IMR-90 (cell line): Measurements from ENCODE around the gene SLC9A9. TPM values are rescaled to one million over a fixed set of nuclear protein-coding genes. Genes with fewer than 3 reads are reported as not detected.

ENCODE experiments used
- ATAC-seq: fragments of 200-7000 bp; cut with Tn5 transposase; 2 replicates; pipeline ENCODE4 v1.9.1; 2020; ENCODE audit warnings: low read depth, mild to moderate bottlenecking, moderate library complexity
- BruUV-seq: library from RNA; stranded (reverse); fragments of 400-500 nt; replicated peaks from 2 replicates; lab custom pipeline; 2021; lab: Mats Ljungman, UMichigan
- CTCF ChIA-PET: fragments of 300-600 bp; formaldehyde crosslinking; extraction: SDS; loops from one replicate; lab custom pipeline; 2021; ENCODE audit warnings: antibody characterized with exemption; lab: Yijun Ruan, JAX
- POLR2A ChIA-PET: fragments of 300-600 bp; sonication (Branson Sonifier 250); formaldehyde crosslinking; loops from one replicate; lab custom pipeline; 2022; ENCODE audit warnings: antibody characterized with exemption; ENCODE audit not compliant: unreplicated experiment; lab: Charles Lee
- DNase-seq: peaks from one replicate; pipeline ENCODE4 v3.0.0; 2013
- H2AFZ ChIP-seq: replicated peaks from 2 replicates; pipeline ENCODE3; 2013; ENCODE audit warnings: low read length, mild to moderate bottlenecking; ENCODE audit not compliant: poor library complexity
- H2AK5ac ChIP-seq: 2 replicates; pipeline ENCODE4 v1.6.1; 2013; ENCODE audit warnings: low read depth, low read length, inconsistent platforms
- H2AK9ac ChIP-seq: replicated peaks from 2 replicates; pipeline ENCODE3; 2013; ENCODE audit warnings: mild to moderate bottlenecking, low read depth, low read length, moderate library complexity; ENCODE audit not compliant: poor library complexity
- H2BK120ac ChIP-seq: 2 replicates; pipeline ENCODE4 v1.6.1; 2013; ENCODE audit warnings: low read depth, low read length, inconsistent platforms
- H2BK15ac ChIP-seq: 3 replicates; pipeline ENCODE4 v1.6.1; 2013; ENCODE audit warnings: low read depth, low read length, inconsistent platforms
- H2BK20ac ChIP-seq: 2 replicates; pipeline ENCODE4 v1.6.1; 2013; ENCODE audit warnings: low read depth, mild to moderate bottlenecking, inconsistent platforms, low read length, moderate library complexity
- H2BK5ac ChIP-seq: 2 replicates; pipeline ENCODE4 v1.6.1; 2013; ENCODE audit warnings: mild to moderate bottlenecking, low read depth, low read length, inconsistent platforms; ENCODE audit not compliant: poor library complexity, severe bottlenecking
- H3K14ac ChIP-seq: replicated peaks from 2 replicates; pipeline ENCODE4 v1.6.1; 2013; ENCODE audit warnings: low read depth, low read length, inconsistent platforms
- H3K18ac ChIP-seq: 2 replicates; pipeline ENCODE4 v1.6.1; 2013; ENCODE audit warnings: low read depth, low read length, control low read depth
- H3K23ac ChIP-seq: 2 replicates; pipeline ENCODE4 v1.6.1; 2013; ENCODE audit warnings: low read depth, low read length, inconsistent platforms
- H3K27ac ChIP-seq: 2 replicates; pipeline ENCODE4 v1.5.1; 2013; ENCODE audit warnings: mild to moderate bottlenecking, control low read depth, low read length; ENCODE audit not compliant: insufficient read depth
- H3K27me3 ChIP-seq: 2 replicates; pipeline ENCODE4 v1.6.1; 2013; ENCODE audit warnings: low read length; ENCODE audit not compliant: control insufficient read depth, insufficient read depth
- H3K36me3 ChIP-seq: 2 replicates; pipeline ENCODE4 v1.6.1; 2013; ENCODE audit warnings: low read length, mixed read lengths; ENCODE audit not compliant: control insufficient read depth, insufficient read depth
- H3K4ac ChIP-seq: 2 replicates; pipeline ENCODE4 v1.6.1; 2013; ENCODE audit warnings: low read depth, low read length, inconsistent platforms
- H3K4me1 ChIP-seq: 2 replicates; pipeline ENCODE4 v1.6.1; 2013; ENCODE audit warnings: low read length, mixed read lengths; ENCODE audit not compliant: control insufficient read depth, insufficient read depth
- H3K4me2 ChIP-seq: 2 replicates; pipeline ENCODE4 v1.6.1; 2013; ENCODE audit warnings: low read depth, mild to moderate bottlenecking, control low read depth, low read length, moderate library complexity
- H3K4me3 ChIP-seq: 2 replicates; pipeline ENCODE4 v1.5.1; 2013; ENCODE audit warnings: low read depth, mild to moderate bottlenecking, control low read depth, low read length, moderate library complexity; ENCODE audit not compliant: insufficient read depth
- H3K56ac ChIP-seq: 2 replicates; pipeline ENCODE4 v1.6.1; 2013; ENCODE audit warnings: low read length, inconsistent platforms; ENCODE audit not compliant: insufficient read depth; ENCODE audit errors: extremely low read depth
- H3K79me1 ChIP-seq, 2 experiments: 2 replicates each; pipeline ENCODE4 v1.6.1; 2013; ENCODE audit warnings: low read length in 2 of 2, inconsistent platforms in 1 of 2, low read depth in 1 of 2
- H3K9ac ChIP-seq: 2 replicates; pipeline ENCODE4 v1.6.1; 2013; ENCODE audit warnings: low read depth, low read length, control low read depth
- H3K9me1 ChIP-seq: 2 replicates; pipeline ENCODE4 v1.6.1; 2013; ENCODE audit warnings: low read length, inconsistent platforms; ENCODE audit not compliant: insufficient read depth
- H3K9me3 ChIP-seq: 2 replicates; pipeline ENCODE4 v1.6.1; 2013; ENCODE audit warnings: low read length; ENCODE audit not compliant: control insufficient read depth, insufficient read depth
- H4K20me1 ChIP-seq: 2 replicates; pipeline ENCODE4 v1.6.1; 2013; ENCODE audit warnings: low read length, inconsistent platforms; ENCODE audit not compliant: insufficient read depth
- H4K5ac ChIP-seq: 2 replicates; pipeline ENCODE4 v1.6.1; 2013; ENCODE audit warnings: mild to moderate bottlenecking, low read depth, low read length, control low read depth
- H4K8ac ChIP-seq, 2 experiments: 2 replicates each; pipeline ENCODE4 v1.6.1; 2013; ENCODE audit warnings: low read depth in 2 of 2, low read length in 2 of 2, control low read depth in 1 of 2, inconsistent platforms in 1 of 2
- H4K91ac ChIP-seq: 2 replicates; pipeline ENCODE4 v1.6.1; 2013; ENCODE audit warnings: low read depth, low read length, inconsistent platforms; ENCODE audit not compliant: insufficient read depth
- BHLHE40 ChIP-seq: fragments of 150-350 bp; IDR thresholded peaks from 2 replicates; pipeline ENCODE4 v1.6.1; 2016; ENCODE audit warnings: mild to moderate bottlenecking, low read depth, low read length
- CEBPB ChIP-seq: IDR thresholded peaks from 2 replicates; pipeline ENCODE4 v1.6.1; 2012; ENCODE audit warnings: low read depth, low read length, improper control_type of control experiment
- CHD1 ChIP-seq: IDR thresholded peaks from 2 replicates; pipeline ENCODE4 v1.6.1; 2012; ENCODE audit warnings: low read depth, low read length, improper control_type of control experiment
- ELK1 ChIP-seq: fragments of 150-350 bp; IDR thresholded peaks from 2 replicates; pipeline ENCODE4 v1.6.1; 2016; ENCODE audit warnings: low read depth, mild to moderate bottlenecking, low read length, moderate library complexity, borderline replicate concordance
- FOS ChIP-seq: fragments of 150-350 bp; IDR thresholded peaks from 2 replicates; pipeline ENCODE4 v1.6.1; 2016; ENCODE audit warnings: low read depth, low read length
- MAFK ChIP-seq: IDR thresholded peaks from 2 replicates; pipeline ENCODE4 v1.6.1; 2012; ENCODE audit warnings: low read depth, low read length, improper control_type of control experiment
- MXI1 ChIP-seq: IDR thresholded peaks from 2 replicates; pipeline ENCODE4 v1.6.1; 2012; ENCODE audit warnings: low read depth, mild to moderate bottlenecking, low read length, moderate library complexity, borderline replicate concordance
- NFE2L2 ChIP-seq: fragments of 150-350 bp; IDR thresholded peaks from 2 replicates; pipeline ENCODE4 v1.6.1; 2016; ENCODE audit warnings: low read depth, mild to moderate bottlenecking, low read length
- POLR2A ChIP-seq: IDR thresholded peaks from 2 replicates; pipeline ENCODE4 v1.6.1; 2012; ENCODE audit warnings: mild to moderate bottlenecking, low read depth, low read length
- RAD21 ChIP-seq: IDR thresholded peaks from 2 replicates; pipeline ENCODE4 v1.6.1; 2012; ENCODE audit warnings: low read length, improper control_type of control experiment
- RCOR1 ChIP-seq: IDR thresholded peaks from 2 replicates; pipeline ENCODE4 v1.6.1; 2012; ENCODE audit warnings: mild to moderate bottlenecking, low read length, improper control_type of control experiment; ENCODE audit not compliant: insufficient replicate concordance
- RFX5 ChIP-seq: IDR thresholded peaks from 2 replicates; pipeline ENCODE4 v1.8.0; 2012; ENCODE audit warnings: low read depth, mild to moderate bottlenecking, low read length, moderate library complexity
- SMC3 ChIP-seq: fragments of 150-350 bp; IDR thresholded peaks from 2 replicates; pipeline ENCODE4 v1.6.1; 2016; ENCODE audit warnings: low read depth, mild to moderate bottlenecking, antibody characterized with exemption, low read length, moderate library complexity
- WGBS, 2 experiments: methylation state at CpG; one replicate each; pipeline versions ENCODE4 v1.1.5 to v1.1.7; 2013; ENCODE audit warnings: missing lambda C conversion rate in 2 of 2; ENCODE audit not compliant: insufficient read length in 1 of 2; ENCODE audit errors: extremely low coverage in 2 of 2; 5-methylcytosine and 5-hydroxymethylcytosine counted together
- dilution Hi-C: fragments of 300-500 bp; cut with HindIII; formaldehyde crosslinking; loops from one replicate; pipeline ENCODE4 v1.14.3; 2018; ENCODE audit warnings: low sequenced_read_pairs; ENCODE audit not compliant: unreplicated experiment
- in situ Hi-C: fragments of 300-500 bp; cut with MboI; formaldehyde crosslinking; loops from 3 replicates; pipeline ENCODE4 v1.14.3; 2019; ENCODE audit warnings: low sequenced_read_pairs, inconsistent platforms, mixed read lengths
- intact Hi-C: fragments of 100-400 bp; cut with micrococcal nuclease; formaldehyde crosslinking; loops from 2 replicates; pipeline ENCODE4 v1.10.0; 2022
- polyA plus RNA-seq, 3 experiments: library from polyadenylated mRNA; depleted of rRNA; stranded (reverse); fragments of >200 nt; gene quantifications; 2 replicates each; pipeline ENCODE4 v1.2.3, GENCODE V29; 2012; ENCODE audit warnings: low replicate concordance in 1 of 3
- total RNA-seq: library from RNA; depleted of rRNA; stranded (reverse); fragments of >200 nt; gene quantifications from 2 replicates; pipeline ENCODE4 v1.2.3, GENCODE V29; 2012
- TF ChIP-seq, protein P1 (sequence below): fragments of 150-350 bp; IDR thresholded peaks from 2 replicates; pipeline ENCODE4 v1.6.1; 2017; ENCODE audit warnings: mild to moderate bottlenecking, antibody characterized with exemption, low read length, low read depth

The SLC9A9 gene
- total and polyA plus RNA-seq, 2 of the 4 experiments (the other 2 are of a cell fraction) = 1.4 to 2.3 TPM

GRCh38 chr3:143576568-143577270 is 271.5 kb downstream of the SLC9A9 start:
- Histone ChIP-seq H3K9me1 (no peaks in the 10 kb centered on the region), H2BK20ac (no peak overlapping the region), H3K27ac (no peak overlapping the region), H2BK120ac (no peak overlapping the region), H3K9me3 (no peaks in the 10 kb centered on the region), H3K79me1 (no peaks in the 10 kb centered on the region), H2AK9ac (no peak overlapping the region), H3K14ac (no peak overlapping the region), H3K4me1 (no peaks in the 10 kb centered on the region), H3K36me3 (no peaks in the 10 kb centered on the region), H2BK15ac (no peak overlapping the region), H2BK5ac (no peak overlapping the region), H3K23ac (no peak overlapping the region), H4K91ac (no peak overlapping the region), H2AK5ac (no peak overlapping the region), H3K9ac (no peak overlapping the region), H4K8ac (no peak overlapping the region), H4K5ac (no peak overlapping the region), H3K4me2 (no peak overlapping the region), H2AFZ (no peak overlapping the region), H3K4ac (no peak overlapping the region), H3K18ac (no peak overlapping the region), H3K27me3 (no peaks in the 10 kb centered on the region), H4K20me1 (no peaks in the 10 kb centered on the region), H3K56ac (no peak overlapping the region), H3K4me3 (no peak overlapping the region)
- DNase-seq = no peak
- ChIA-PET CTCF (no interaction called here), POLR2A (no interaction called here)
- no TSS peak for BruUV-seq
- dilution Hi-C loops = no loop called here
- ATAC-seq = no peak
- in situ Hi-C loops = no loop called here
- intact Hi-C loops = no loop called here
- no CpG with 5 or more reads among the region's 5 CpGs for WGBS, 2 experiments
- TF ChIP-seq SMC3 (no peak), BHLHE40 (no peak), MXI1 (no peak), FOS (no peak), RCOR1 (no peak), CHD1 (no peak), RAD21 (no peak), POLR2A (no peak), CEBPB (no peak), NFE2L2 (no peak), RFX5 (no peak), MAFK (no peak), ELK1 (no peak)
- TF ChIP-seq, protein P1, sequence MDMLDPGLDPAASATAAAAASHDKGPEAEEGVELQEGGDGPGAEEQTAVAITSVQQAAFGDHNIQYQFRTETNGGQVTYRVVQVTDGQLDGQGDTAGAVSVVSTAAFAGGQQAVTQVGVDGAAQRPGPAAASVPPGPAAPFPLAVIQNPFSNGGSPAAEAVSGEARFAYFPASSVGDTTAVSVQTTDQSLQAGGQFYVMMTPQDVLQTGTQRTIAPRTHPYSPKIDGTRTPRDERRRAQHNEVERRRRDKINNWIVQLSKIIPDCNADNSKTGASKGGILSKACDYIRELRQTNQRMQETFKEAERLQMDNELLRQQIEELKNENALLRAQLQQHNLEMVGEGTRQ = no peak
